ENCODE measurements around the gene PRSS56.

Gene PRSS56

DNA sequence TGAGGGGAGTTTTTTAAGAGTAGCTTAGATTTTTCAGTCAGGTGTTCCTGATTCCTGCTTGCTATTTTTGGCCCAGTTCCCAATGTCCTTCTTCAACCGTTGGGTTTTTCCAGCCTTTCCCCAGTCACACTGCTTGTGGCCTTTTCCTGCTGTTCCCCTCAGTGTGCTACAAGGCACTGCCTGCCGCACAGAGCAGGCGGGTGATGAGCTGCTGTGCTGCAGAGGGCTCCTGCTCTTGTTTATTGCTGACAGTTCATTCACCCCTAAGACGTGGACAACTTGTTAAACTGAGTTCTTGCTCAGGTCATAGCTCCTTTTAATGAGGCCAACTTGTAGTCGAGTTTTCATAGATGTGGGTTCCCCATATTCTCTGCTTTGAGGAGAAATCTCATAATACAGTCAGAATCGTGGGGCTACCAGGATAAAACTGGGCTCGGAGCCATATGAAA, 50.9 kb downstream of the PRSS56 start:
- H3K9me3 Mint-ChIP-seq = no peaks in the 10 kb centered on the region
- no peaks in the 10 kb centered on the region for H3K27me3 Mint-ChIP-seq (ENCODE audit: low read depth)
- peaks cover 45% of the 10 kb centered on the region for H3K36me3 Mint-ChIP-seq (ENCODE audit: low read depth)
- peaks cover 2% of the 10 kb centered on the region for H3K4me1 Mint-ChIP-seq (ENCODE audit: low read depth)
- H3K27ac Mint-ChIP-seq = no peak overlapping the region
- no peak overlapping the region for H3K4me3 Mint-ChIP-seq

GRCh38 chr2:232573042-232573441, 52.9 kb downstream of the PRSS56 start:
- H3K27me3 Mint-ChIP-seq (ENCODE audit: low read depth) = no peaks in the 10 kb centered on the region
- H3K27ac Mint-ChIP-seq = no peak overlapping the region
- H3K4me3 Mint-ChIP-seq = no peak overlapping the region
- no peaks in the 10 kb centered on the region for H3K4me1 Mint-ChIP-seq (ENCODE audit: low read depth)
- H3K36me3 Mint-ChIP-seq (ENCODE audit: low read depth) = peaks cover 35% of the 10 kb centered on the region
- no peaks in the 10 kb centered on the region for H3K9me3 Mint-ChIP-seq

DNA sequence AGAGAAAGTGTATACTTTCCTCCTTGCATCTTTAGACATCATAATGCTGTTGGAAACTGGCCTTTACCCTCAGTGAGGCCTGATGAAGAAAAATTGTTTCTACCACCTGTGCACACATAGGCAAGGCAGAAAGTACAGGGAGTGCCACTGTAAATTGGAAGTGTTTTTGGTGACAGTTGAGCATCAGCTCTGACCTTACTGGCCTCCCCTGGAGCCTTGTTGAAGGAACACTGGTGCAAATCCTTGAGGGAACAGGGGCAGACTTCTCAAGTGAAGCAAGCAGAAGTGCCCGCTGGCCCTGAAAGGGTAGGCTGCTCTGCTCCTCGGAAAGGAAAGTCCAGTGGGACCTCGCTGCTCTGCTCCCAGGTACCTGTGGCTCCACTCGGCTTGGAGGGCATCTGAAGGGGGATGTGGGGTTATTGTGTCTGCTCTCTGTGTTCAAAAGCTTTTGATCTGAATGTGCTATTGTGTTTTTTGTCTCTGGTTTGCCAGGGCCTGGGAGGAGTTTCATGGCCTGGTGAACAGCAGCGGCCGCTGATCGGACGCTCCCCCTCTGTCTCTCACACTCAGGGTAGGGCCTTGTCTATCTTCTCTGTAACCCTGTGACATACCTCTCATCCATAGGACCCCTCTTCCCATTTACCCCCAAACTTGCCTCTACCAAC, 53.7 kb downstream of the PRSS56 start:
- Mint-ChIP-seq H3K27ac (no peak overlapping the region), H3K4me1 (ENCODE audit: low read depth) (no peaks in the 10 kb centered on the region), H3K9me3 (no peaks in the 10 kb centered on the region), H3K27me3 (ENCODE audit: low read depth) (no peaks in the 10 kb centered on the region), H3K4me3 (no peak overlapping the region), H3K36me3 (ENCODE audit: low read depth) (peaks cover 26% of the 10 kb centered on the region)

DNA sequence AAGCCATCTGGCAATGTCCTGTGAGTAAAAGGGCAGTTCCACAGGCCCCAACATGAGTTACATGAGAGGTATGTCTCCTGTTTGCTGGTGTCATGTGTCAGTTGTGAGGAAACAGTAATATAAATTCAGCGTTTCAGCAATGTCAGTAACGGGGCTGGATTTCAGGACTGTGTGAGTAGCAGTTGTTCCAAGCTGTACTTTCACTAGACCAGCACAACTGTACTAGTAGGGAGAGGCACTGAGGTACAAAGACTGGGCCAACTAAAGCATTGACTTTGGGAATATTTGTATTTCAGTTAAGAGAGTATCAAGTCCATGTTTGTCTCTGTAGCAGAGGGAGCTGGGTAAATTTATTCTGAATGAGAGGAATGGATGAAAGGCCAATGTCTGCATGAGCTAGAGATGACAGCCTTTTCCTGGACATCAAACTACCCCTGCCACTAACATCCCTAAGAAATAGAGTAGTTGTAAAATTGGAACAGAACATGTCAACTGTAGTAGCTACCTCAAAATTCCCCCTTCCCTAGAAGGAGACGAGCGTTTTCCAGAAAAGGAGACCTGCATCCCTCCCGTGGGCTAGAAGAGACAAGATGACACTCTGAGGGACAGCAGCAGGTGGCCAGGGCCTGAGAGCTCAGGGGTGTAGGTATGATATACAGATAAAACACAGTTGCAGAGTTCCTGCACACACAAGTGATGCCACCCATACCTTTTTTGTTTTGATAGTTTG, 54.7 kb downstream of the PRSS56 start:
- Mint-ChIP-seq H3K9me3 (no peaks in the 10 kb centered on the region), H3K4me3 (no peak overlapping the region), H3K27ac (no peak overlapping the region), H3K4me1 (ENCODE audit: low read depth) (peaks cover under 1% of the 10 kb centered on the region), H3K27me3 (ENCODE audit: low read depth) (no peaks in the 10 kb centered on the region), H3K36me3 (ENCODE audit: low read depth) (peaks cover 19% of the 10 kb centered on the region)
